Ishikawa (cell line): ENCODE results near the gene CROCC.

ENCODE experiments used
- CEBPB ChIP-seq: IDR thresholded peaks from 2 replicates; pipeline ENCODE4 v1.6.1; 2012
- CREB1 ChIP-seq: IDR thresholded peaks from 2 replicates; pipeline ENCODE4 v1.6.1; 2012; ENCODE audit warnings: low read depth
- EGR1 ChIP-seq: IDR thresholded peaks from 2 replicates; pipeline ENCODE4 v1.6.1; 2012
- EP300 ChIP-seq: IDR thresholded peaks from 2 replicates; pipeline ENCODE4 v1.6.1; 2012; ENCODE audit warnings: borderline replicate concordance
- FOXM1 ChIP-seq: IDR thresholded peaks from 2 replicates; pipeline ENCODE4 v1.6.1; 2012; ENCODE audit warnings: low read depth, borderline replicate concordance
- NFIC ChIP-seq: IDR thresholded peaks from 2 replicates; pipeline ENCODE4 v1.6.1; 2012
- RAD21 ChIP-seq: IDR thresholded peaks from 2 replicates; pipeline ENCODE4 v1.6.1; 2012; ENCODE audit warnings: low read depth
- TAF1 ChIP-seq: IDR thresholded peaks from 2 replicates; pipeline ENCODE4 v1.6.1; 2012; ENCODE audit warnings: low read depth, mild to moderate bottlenecking
- TCF12 ChIP-seq: IDR thresholded peaks from 2 replicates; pipeline ENCODE4 v1.6.1; 2012; ENCODE audit warnings: low read depth
- TEAD4 ChIP-seq: IDR thresholded peaks from 2 replicates; pipeline ENCODE4 v1.6.1; 2012
- YY1 ChIP-seq: IDR thresholded peaks from 2 replicates; pipeline ENCODE4 v1.6.1; 2012; ENCODE audit warnings: low read depth
- TF ChIP-seq, protein P1 (sequence below): IDR thresholded peaks from 2 replicates; pipeline ENCODE4 v1.6.1; 2012
- TF ChIP-seq, protein P2 (sequence below): IDR thresholded peaks from 2 replicates; pipeline ENCODE4 v1.6.1; 2012
- TF ChIP-seq, protein P3 (sequence below): IDR thresholded peaks from 2 replicates; pipeline ENCODE4 v1.6.1; 2012; ENCODE audit warnings: low read depth, mild to moderate bottlenecking

DNA sequence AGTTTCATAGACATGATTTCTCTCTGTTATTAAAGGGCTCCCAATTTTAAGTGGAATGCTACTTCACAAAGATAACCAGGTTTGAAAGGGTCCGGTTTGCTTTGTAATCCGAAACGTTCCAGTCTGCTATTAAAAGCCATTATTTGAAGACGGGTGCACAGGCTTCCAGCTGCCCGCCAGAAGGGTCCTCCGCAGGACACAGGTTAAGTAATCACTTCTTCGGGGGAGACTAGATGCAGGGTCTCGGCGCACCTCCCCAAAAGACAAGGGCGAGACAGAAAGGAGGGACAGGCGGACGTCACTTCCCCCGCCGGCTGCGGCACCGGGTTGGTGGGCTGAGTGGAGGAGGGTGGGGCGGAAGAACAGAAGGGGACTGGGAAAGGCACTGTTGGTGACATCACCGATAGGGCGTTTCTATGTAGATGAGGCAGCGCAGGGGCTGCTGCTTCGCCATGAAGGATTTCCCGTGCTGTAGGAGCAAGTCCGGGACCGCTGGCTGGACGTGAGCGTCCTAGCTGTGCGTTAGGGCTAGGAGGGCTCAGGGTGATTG, 17.1 kb upstream of the CROCC start:
- no peak for TF ChIP-seq FOXM1
- TF ChIP-seq TAF1: peak; percentile 86; the same call in 1 of the 2 replicates
- no peak for TF ChIP-seq RAD21
- TF ChIP-seq, protein P1, sequence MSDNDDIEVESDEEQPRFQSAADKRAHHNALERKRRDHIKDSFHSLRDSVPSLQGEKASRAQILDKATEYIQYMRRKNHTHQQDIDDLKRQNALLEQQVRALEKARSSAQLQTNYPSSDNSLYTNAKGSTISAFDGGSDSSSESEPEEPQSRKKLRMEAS: peak; percentile 35; the same call in 1 of the 2 replicates
- no peak for TF ChIP-seq EP300
- TF ChIP-seq TCF12: no peak
- TF ChIP-seq, protein P2, sequence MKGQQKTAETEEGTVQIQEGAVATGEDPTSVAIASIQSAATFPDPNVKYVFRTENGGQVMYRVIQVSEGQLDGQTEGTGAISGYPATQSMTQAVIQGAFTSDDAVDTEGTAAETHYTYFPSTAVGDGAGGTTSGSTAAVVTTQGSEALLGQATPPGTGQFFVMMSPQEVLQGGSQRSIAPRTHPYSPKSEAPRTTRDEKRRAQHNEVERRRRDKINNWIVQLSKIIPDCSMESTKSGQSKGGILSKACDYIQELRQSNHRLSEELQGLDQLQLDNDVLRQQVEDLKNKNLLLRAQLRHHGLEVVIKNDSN: no peak
- peak; percentile 55; the same call in 1 of the 2 replicates for TF ChIP-seq CEBPB
- TF ChIP-seq CREB1: peak; percentile 91
- TF ChIP-seq EGR1: no peak
- TF ChIP-seq NFIC: no peak
- TF ChIP-seq YY1: no peak
- TF ChIP-seq, protein P3, sequence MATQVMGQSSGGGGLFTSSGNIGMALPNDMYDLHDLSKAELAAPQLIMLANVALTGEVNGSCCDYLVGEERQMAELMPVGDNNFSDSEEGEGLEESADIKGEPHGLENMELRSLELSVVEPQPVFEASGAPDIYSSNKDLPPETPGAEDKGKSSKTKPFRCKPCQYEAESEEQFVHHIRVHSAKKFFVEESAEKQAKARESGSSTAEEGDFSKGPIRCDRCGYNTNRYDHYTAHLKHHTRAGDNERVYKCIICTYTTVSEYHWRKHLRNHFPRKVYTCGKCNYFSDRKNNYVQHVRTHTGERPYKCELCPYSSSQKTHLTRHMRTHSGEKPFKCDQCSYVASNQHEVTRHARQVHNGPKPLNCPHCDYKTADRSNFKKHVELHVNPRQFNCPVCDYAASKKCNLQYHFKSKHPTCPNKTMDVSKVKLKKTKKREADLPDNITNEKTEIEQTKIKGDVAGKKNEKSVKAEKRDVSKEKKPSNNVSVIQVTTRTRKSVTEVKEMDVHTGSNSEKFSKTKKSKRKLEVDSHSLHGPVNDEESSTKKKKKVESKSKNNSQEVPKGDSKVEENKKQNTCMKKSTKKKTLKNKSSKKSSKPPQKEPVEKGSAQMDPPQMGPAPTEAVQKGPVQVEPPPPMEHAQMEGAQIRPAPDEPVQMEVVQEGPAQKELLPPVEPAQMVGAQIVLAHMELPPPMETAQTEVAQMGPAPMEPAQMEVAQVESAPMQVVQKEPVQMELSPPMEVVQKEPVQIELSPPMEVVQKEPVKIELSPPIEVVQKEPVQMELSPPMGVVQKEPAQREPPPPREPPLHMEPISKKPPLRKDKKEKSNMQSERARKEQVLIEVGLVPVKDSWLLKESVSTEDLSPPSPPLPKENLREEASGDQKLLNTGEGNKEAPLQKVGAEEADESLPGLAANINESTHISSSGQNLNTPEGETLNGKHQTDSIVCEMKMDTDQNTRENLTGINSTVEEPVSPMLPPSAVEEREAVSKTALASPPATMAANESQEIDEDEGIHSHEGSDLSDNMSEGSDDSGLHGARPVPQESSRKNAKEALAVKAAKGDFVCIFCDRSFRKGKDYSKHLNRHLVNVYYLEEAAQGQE: no peak
- no peak for TF ChIP-seq TEAD4
